Mesenteric fat pad (tissue), 1 donor: ENCODE measurements around the gene E2F6. TPM values are rescaled to one million over a fixed set of nuclear protein-coding genes. Genes with fewer than 3 reads are reported as not detected.

Source experiments
- DNase-seq: peaks from one replicate; pipeline ENCODE4 v3.0.0-alpha.2; 2020; ENCODE audit warnings: low spot score
- total RNA-seq: library from RNA; stranded (reverse); fragmentation: NEBNext Ultra II Directional; extraction: Animal tissue kit (Norgen Biotek cat#: 25700); gene quantifications from one replicate; pipeline ENCODE4 v1.2.1, GENCODE V29; 2021
- donor health status: DM: yes; HTN: yes; CAD: no.

The E2F6 gene
- total RNA-seq, 1 donor from 2014 or later: 22.5 TPM

GRCh38 chr2:11458753-11459152 lies 7.2 kb downstream of the E2F6 start:
- no peak for DNase-seq

GRCh38 chr2:11457935-11458334 lies 8.0 kb downstream of the E2F6 start:
- DNase-seq: no peak

- no peak for DNase-seq
Observed at GRCh38 chr2:11456251-11456650, 9.7 kb downstream of the E2F6 start.

GRCh38 chr2:11454824-11455223 lies 11.1 kb downstream of the E2F6 start:
- DNase-seq: no peak

- DNase-seq: no peak
Observed at GRCh38 chr2:11450791-11451190, 15.2 kb downstream of the E2F6 start.

- DNase-seq: no peak
Observed at GRCh38 chr2:11446733-11447248, 19.2 kb downstream of the E2F6 start.

- no peak for DNase-seq
Observed at GRCh38 chr2:11444737-11445136, 21.2 kb downstream of the E2F6 start.

- DNase-seq: no peak
Observed at GRCh38 chr2:11438555-11439080, 27.3 kb downstream of the E2F6 start.

GRCh38 chr2:11437602-11438001 lies 28.4 kb downstream of the E2F6 start:
- no peak for DNase-seq

- DNase-seq: no peak
Observed at GRCh38 chr2:11435036-11435435, 30.9 kb downstream of the E2F6 start.

GRCh38 chr2:11434443-11434842 lies 31.5 kb downstream of the E2F6 start:
- DNase-seq: no peak

GRCh38 chr2:11433822-11434221 lies 32.1 kb downstream of the E2F6 start:
- no peak for DNase-seq

GRCh38 chr2:11430729-11431128 lies 35.2 kb downstream of the E2F6 start:
- no peak for DNase-seq

GRCh38 chr2:11427224-11427623 lies 38.7 kb downstream of the E2F6 start:
- DNase-seq: no peak

GRCh38 chr2:11422901-11423435 lies 43.0 kb downstream of the E2F6 start:
- no peak for DNase-seq

GRCh38 chr2:11422491-11422865 lies 43.5 kb downstream of the E2F6 start:
- no peak for DNase-seq

- DNase-seq: no peak
Observed at GRCh38 chr2:11421863-11422490, 44.0 kb downstream of the E2F6 start.

- no peak for DNase-seq
Observed at GRCh38 chr2:11420671-11421070, 45.3 kb downstream of the E2F6 start.

- no peak for DNase-seq
Observed at GRCh38 chr2:11420190-11420589, 45.8 kb downstream of the E2F6 start.

- no peak for DNase-seq
Observed at GRCh38 chr2:11419781-11420180, 46.2 kb downstream of the E2F6 start.

GRCh38 chr2:11417946-11418585 lies 47.9 kb downstream of the E2F6 start:
- no peak for DNase-seq

GRCh38 chr2:11416931-11417330 lies 49.0 kb downstream of the E2F6 start:
- DNase-seq: no peak

GRCh38 chr2:11416186-11416585 lies 49.8 kb downstream of the E2F6 start:
- DNase-seq: no peak
